Mucosa of gallbladder (tissue), 1 donor: Measurements from ENCODE around the gene MBOAT1. TPM values are rescaled to one million over a fixed set of nuclear protein-coding genes. Genes with fewer than 3 reads are reported as not detected.
"Not testable (repeated sequence)": the region's sequence is repeated elsewhere in the genome, so short reads cannot be mapped to it uniquely, and the experiment has no call there.

Source experiments
- DNase-seq: peaks from one replicate; pipeline ENCODE4 v3.0.0-alpha.2; 2020; ENCODE audit warnings: low spot score
- total RNA-seq: library from RNA; stranded (reverse); gene quantifications from one replicate; pipeline ENCODE4 v1.2.1, GENCODE V29; 2021
- donor health status: DM: no; HTN: no; CAD: no.

MBOAT1 gene
- total RNA-seq, result 44.2 TPM

GRCh38 chr6:20212392-20213111 lies at the start of gene MBOAT1:
TSS of gene MBOAT1 (minus strand) at chr6:20212469. CDS start at chr6:20212234, 235 bp downstream.
- peak; percentile 92 for DNase-seq

DNA sequence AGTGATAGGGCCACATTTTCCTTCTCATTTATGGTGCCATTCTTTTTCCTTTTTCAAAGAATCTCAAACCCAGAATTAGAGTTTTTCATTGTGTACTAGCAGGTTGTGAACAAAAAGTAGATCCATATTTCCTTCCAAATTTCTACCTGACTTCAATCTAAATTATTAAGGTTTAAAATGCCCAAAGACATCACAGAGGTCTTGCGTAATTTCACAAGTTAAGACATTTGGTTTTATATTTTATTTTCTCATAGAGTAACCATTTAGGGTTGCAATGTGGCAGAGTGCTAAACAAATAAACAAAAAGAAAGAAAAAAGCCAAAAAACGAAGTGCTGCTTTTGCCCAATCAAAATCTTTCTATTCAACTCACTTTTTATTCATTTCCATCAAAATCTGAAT lies 49.4 kb upstream of the MBOAT1 start:
- no peak for DNase-seq

DNA sequence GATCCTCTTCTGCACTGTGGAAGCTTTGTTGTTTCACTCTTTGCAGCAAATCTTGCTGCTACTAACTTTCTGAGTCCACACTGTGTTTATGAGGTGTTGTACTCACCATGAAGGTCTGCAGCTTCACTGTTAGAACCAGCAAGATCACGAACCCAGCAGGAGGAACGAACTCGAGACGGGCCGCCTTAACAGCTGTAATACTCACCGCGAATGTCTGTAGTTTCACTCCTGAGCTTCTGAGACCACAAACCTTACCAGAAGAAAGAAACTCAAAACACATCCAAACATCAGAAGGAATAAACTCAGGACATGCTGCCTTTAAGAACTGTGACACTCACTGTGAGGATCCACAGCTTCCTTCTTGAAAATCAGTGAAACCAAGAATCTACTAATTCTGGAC lies 48.1 kb upstream of the MBOAT1 start:
- DNase-seq, result no peak

- no peak for DNase-seq
Observed at GRCh38 chr6:20259316-20260049, 47.2 kb upstream of the MBOAT1 start.

DNA sequence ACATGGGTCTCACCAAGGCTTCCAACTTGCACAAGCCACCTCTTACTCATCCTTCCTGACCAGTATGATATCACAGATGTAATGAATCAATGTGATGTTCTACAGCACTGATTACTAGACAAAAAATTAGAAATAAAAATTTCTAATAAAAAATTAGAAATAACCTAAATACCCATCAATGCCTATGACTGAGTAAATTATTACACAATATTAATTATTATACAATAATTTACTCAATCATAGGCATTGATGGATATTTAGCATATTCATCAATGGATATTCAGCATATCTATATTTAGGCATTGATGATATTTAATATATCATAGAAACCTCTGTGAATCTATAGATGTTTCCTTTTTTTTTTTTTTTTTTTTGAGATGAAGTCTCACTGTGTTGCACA lies 43.2 kb upstream of the MBOAT1 start:
- DNase-seq, result no peak

DNA sequence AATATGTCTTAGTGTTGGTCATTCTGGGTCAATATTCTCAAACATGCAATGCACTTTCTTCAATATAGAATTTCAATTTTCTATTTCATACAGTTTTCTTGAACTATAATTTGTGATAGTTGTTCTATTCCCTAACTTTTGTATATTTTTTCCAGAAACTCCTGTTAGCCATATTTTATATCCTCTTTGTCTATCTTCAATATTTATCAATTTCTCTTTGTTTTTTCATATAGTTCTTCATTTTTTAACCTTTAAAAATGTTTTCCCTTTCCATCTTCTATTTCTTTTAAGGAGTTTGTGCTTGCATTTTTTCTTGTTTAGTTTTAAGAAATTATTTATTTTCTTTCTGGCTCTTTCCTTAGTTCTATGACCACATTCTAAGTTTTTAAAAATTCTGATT lies 42.0 kb upstream of the MBOAT1 start:
- no peak for DNase-seq

- DNase-seq, result no peak
Observed at GRCh38 chr6:20253021-20253420, 40.8 kb upstream of the MBOAT1 start.

GRCh38 chr6:20252311-20252710 lies 40.0 kb upstream of the MBOAT1 start:
- DNase-seq, result no peak

- no peak for DNase-seq
Observed at GRCh38 chr6:20251525-20251924, 39.3 kb upstream of the MBOAT1 start.

- DNase-seq, result no peak
Observed at GRCh38 chr6:20246125-20246524, 33.9 kb upstream of the MBOAT1 start.

DNA sequence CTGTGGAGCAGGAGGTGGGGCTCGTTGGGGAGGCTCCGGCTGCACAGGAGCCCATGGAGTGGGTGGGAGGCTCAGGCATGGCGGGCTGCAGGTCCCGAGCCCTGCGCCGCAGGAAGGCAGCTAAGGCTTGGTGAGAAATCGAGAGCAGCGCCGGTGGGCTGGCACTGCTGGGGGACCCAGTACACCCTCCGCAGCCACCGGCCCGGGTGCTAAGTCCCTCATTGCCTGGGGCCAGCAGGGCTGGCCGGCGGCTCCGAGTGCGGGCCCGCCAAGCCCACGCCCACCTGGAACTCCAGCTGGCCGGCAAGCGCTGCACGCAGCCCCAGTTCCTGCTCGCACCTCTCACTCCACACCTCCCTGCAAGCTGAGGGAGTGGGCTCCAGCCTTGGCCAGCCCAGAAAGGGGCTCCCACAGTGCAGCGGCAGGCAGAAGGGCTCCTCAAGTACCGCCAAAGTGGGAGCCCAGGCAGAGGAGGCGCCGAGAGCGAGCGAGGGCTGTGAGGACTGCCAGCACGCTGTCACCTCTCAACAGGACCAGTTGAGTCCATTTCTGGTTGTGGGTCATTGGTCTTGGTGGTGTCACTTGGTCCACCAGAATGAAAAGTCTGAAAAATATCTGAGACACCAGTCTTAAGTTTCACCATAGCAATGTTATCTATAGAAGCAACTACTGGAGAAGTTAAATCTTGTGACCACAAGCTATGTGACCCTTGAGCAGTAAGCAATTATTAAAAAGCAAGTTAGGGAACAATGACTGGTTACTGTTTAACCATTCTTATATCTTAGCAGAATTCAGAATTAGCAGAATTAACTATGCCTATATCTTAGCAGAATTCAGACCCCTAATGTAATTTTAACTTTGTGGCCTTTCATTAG lies 32.8 kb upstream of the MBOAT1 start:
- DNase-seq, result not testable (repeated sequence)

DNA sequence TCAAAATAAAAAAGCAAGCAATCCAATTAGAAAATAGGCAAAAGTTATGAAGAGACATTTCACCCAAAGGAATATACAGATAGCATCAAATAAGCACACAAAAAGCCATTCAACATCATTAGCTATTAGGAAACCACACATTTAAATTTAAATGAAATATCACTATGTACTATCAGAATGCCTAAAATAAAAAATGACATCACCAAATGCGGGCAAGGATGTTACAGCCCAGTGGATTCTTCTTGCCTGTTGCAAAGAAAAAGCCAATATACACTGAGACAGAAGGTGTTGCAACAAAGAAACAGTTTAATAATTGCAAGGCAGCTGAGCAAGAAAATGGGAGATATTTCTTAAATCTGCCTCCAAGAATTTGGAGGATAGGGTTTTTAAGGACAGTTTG lies 31.0 kb upstream of the MBOAT1 start:
- no peak for DNase-seq

GRCh38 chr6:20242397-20242796 lies 30.1 kb upstream of the MBOAT1 start:
- no peak for DNase-seq

- no peak for DNase-seq
Observed at GRCh38 chr6:20241102-20241501, 28.8 kb upstream of the MBOAT1 start.

DNA sequence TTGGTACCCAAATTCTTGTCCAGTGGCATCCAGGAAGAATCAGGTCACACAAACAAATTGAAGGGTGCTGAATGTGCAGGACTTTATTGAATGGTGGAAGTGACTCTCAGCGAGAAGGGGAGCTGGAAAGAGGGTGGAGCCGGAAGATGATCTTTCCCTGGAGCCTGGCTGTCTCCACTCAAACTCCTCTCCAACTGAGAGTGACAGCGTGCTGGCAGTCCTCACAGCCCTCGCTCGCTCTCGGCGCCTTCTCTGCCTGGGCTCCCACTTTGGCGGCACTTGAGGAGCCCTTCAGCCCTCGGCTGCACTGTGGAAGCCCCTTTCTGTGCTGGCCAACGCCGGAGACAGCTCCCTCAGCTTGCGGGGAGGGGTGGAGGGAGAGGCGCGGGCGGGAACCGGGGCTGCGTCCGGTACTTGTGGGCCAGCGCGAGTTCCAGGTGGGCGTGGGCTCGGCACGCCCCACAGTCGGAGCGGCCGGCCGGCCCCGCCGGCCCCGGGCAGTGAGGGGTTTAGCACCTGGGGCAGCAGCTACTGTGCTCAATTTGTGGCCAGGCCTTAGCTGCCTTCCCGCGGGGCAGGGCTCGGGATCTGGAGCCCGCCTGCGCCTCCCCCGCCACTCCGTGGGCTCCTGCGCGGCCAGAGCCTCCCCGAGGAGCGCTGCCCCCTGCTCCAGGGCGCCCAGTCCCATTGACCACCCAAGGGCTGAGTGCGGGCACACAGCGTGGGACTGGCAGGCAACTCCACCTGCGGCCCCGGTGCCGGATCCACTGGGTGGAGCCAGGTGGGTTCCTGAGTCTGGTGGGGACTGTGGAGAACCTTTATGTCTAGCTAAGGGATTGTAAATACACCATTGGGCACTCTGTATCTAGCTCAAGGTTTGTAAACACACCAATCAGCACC lies 26.7 kb upstream of the MBOAT1 start:
- DNase-seq, result no peak

DNA sequence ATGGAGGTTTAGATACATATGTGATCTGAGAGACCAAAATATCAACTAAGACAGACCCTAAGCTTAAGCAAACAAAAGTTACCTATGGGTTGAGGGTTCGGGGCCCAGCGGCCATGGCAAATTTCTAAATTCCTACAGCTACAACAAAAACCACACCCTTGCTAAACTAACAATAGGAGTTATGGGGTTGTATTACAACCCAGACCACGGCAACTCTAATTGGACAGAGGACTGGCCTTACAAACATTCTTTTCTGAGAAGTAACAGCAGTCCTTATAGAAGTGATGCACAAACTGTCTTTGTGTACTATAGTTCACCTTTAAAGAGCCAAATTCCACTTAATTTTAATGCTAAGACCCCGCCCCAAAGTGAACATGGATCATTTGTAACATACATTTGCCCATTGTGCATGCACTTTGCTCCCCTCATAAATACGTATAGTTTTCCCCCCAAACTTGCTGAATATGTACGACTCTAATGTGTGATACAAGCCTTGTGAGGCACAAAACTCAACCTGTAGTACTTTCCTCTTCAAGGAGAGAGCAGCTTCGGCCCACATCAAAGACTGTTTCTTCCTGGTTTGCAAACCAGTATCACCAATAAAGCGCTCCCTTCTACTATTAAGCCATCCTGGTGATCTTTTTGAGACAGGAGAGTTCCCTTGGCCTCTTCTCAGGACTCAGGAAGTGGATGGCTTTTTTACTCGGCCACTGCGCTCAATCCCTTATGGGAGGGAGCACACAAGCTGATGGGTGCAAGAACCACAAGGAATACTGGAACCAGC lies 25.6 kb upstream of the MBOAT1 start:
- DNase-seq, result no peak

GRCh38 chr6:20236909-20237600 lies 24.8 kb upstream of the MBOAT1 start:
- no peak for DNase-seq

DNA sequence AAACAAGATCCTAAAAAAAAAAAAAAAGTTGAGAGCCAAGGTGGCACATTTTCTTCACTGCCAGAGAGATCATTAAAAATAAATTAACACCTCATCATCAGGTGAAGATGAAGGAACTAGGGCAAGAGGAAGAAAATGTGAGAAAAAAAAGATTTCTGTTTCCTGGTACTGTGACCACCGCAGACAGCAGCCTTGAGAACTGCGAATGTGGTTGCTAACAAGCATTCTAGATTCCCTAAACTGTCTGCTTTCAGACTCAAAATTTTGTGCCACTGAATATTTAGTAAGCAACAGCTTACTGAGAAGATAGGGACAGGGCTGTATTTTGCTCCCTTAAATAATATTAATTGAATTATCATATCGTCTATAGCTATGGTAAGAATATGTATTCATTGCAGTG lies 24.1 kb upstream of the MBOAT1 start:
- no peak for DNase-seq

- no peak for DNase-seq
Observed at GRCh38 chr6:20235041-20235440, 22.8 kb upstream of the MBOAT1 start.

- DNase-seq, result no peak
Observed at GRCh38 chr6:20234136-20234535, 21.9 kb upstream of the MBOAT1 start.
